Astrocyte of the hippocampus (primary cell): ENCODE results near the gene KANSL2.

Source experiments
- DNase-seq: peaks from one replicate; pipeline ENCODE4 v3.0.0; 2011; ENCODE audit warnings: low read depth, low spot score

Gene KANSL2

DNA sequence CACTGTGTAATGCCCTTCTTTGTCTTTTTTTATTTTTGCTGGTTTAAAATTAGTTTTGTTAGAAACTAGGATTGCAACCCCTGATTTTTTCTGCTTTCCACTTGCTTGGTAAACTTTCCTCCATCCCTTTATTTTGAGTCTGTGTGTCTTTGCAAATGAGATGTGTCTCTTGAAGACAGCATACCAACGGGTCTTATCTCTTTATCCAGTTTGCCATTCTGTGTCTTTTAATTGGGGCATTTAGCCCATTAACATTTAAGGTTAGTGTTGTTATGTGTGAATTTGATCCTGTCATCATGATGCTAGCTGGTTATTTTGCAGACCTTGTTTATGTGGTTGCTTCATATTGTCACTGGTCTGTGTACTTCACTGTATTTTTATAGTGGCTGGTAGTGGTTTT lies 68.7 kb downstream of the KANSL2 start:
- DNase-seq, result no peak
